K562 (cell line): ENCODE measurements around the gene KRTAP4-6. TPM values are rescaled to one million over a fixed set of nuclear protein-coding genes. Genes with fewer than 3 reads are reported as not detected.
"Not testable (repeated sequence)": the region's sequence is repeated elsewhere in the genome, so short reads cannot be mapped to it uniquely, and the experiment has no call there.

Experiments
- ATAC-seq: fragments of 200-7000 bp; cut with Tn5 transposase; 3 replicates; pipeline ENCODE4 v1.9.1; 2020; ENCODE audit warnings: moderate library complexity
- BruUV-seq: library from RNA; stranded (reverse); fragments of 400-500 nt; replicated peaks from 2 replicates; lab custom pipeline; 2021; lab: Mats Ljungman, UMichigan
- CTCF ChIA-PET: fragments of 300-600 bp; formaldehyde crosslinking; extraction: SDS; loops from one replicate; lab custom pipeline; 2021; ENCODE audit warnings: low intra/inter-chr PET ratio; lab: Yijun Ruan, JAX
- POLR2A ChIA-PET: fragments of 300-600, 350-650 bp; sonication (Branson Sonifier 250); formaldehyde crosslinking; extraction: SDS; loops from one replicate; lab custom pipeline; 2021; ENCODE audit warnings: antibody characterized with exemption, inconsistent platforms; lab: Yijun Ruan, JAX
- DNase-seq, 4 experiments: peaks; one replicate each; pipeline versions ENCODE4 v3.0.0 to v3.0.0-alpha.2; 2011 to 2018; ENCODE audit warnings: low spot score in 3 of 4, mixed read lengths in 3 of 4; ENCODE audit errors: extremely low read depth in 1 of 4
- FAIRE-seq: peaks from 2 replicates; lab custom pipeline; 2011; peaks lifted over from hg19 to GRCh38; lab: Jason Lieb, UNC
- H2AFZ ChIP-seq: 2 replicates; pipeline ENCODE4 v1.6.0; 2011; ENCODE audit warnings: low read depth, low read length, control low read depth, inconsistent platforms
- H3K27ac ChIP-seq: fragments of 200-600 bp; 3 replicates; pipeline ENCODE4 v1.8.0; 2011; ENCODE audit warnings: low read depth, mild to moderate bottlenecking, control low read depth, inconsistent platforms, low read length, moderate library complexity, mixed read lengths; ENCODE audit errors: extremely low read depth
- H3K27me3 ChIP-seq, 2 experiments: fragments of 300-600 bp in 1 of 2; 2 replicates in 1 of 2; 3 replicates in 1 of 2; pipeline versions ENCODE4 v1.6.0 to v1.8.0; 2011; ENCODE audit warnings: inconsistent platforms in 2 of 2, low read length in 2 of 2, mild to moderate bottlenecking in 1 of 2, mixed read lengths in 1 of 2, moderate library complexity in 1 of 2; ENCODE audit not compliant: control insufficient read depth in 2 of 2, insufficient read depth in 2 of 2
- H3K36me3 ChIP-seq: fragments of 300-600 bp; 3 replicates; pipeline ENCODE4 v1.8.0; 2011; ENCODE audit warnings: mild to moderate bottlenecking, low read length, inconsistent platforms; ENCODE audit not compliant: control insufficient read depth, insufficient read depth
- H3K4me1 ChIP-seq, 2 experiments: fragments of 200-600 bp in 1 of 2; replicated peaks in 1 of 2; 2 replicates in 1 of 2; 3 replicates in 1 of 2; pipeline versions ENCODE4 v1.5.1 to v1.8.0; 2011; ENCODE audit warnings: inconsistent platforms in 2 of 2, low read length in 2 of 2, mild to moderate bottlenecking in 1 of 2, mixed read lengths in 1 of 2, moderate library complexity in 1 of 2; ENCODE audit not compliant: control insufficient read depth in 2 of 2, insufficient read depth in 2 of 2
- H3K4me2 ChIP-seq: 2 replicates; pipeline ENCODE4 v1.6.1; 2011; ENCODE audit warnings: low read length, control low read depth, inconsistent platforms, mixed read lengths; ENCODE audit not compliant: insufficient read depth
- H3K4me3 ChIP-seq: fragments of 200-600 bp; sonication (generic), shearing (Covaris generic); 2 replicates; pipeline ENCODE4 v1.5.1; 2016; ENCODE audit warnings: control low read depth, inconsistent platforms
- H3K79me2 ChIP-seq: fragments of 200-600 bp; 3 replicates; pipeline ENCODE4 v1.8.0; 2011; ENCODE audit warnings: low read length, inconsistent platforms; ENCODE audit not compliant: control insufficient read depth, insufficient read depth
- H3K9ac ChIP-seq, 2 experiments: 2 replicates each; pipeline versions ENCODE4 v1.6.0 to v1.6.1; 2011; ENCODE audit warnings: low read depth in 2 of 2, low read length in 2 of 2, control low read depth in 1 of 2, inconsistent platforms in 1 of 2, mild to moderate bottlenecking in 1 of 2, mixed read lengths in 1 of 2; ENCODE audit not compliant: insufficient read depth in 1 of 2
- H3K9me1 ChIP-seq: one replicate; pipeline ENCODE4 v1.6.0; 2011; ENCODE audit warnings: inconsistent platforms, mild to moderate bottlenecking, low read length, moderate library complexity; ENCODE audit not compliant: control insufficient read depth, insufficient read depth
- H3K9me3 ChIP-seq: replicated peaks from 2 replicates; pipeline ENCODE4 v1.5.1; 2011; ENCODE audit warnings: low read depth, low read length, inconsistent platforms; ENCODE audit not compliant: control insufficient read depth, insufficient read depth
- H4K20me1 ChIP-seq: replicated peaks from 2 replicates; pipeline ENCODE4 v1.6.1; 2011; ENCODE audit warnings: low read length, inconsistent platforms, mixed read lengths; ENCODE audit not compliant: control insufficient read depth, insufficient read depth
- HDGF ChIP-seq: fragments of 450-650 bp; IDR thresholded peaks from 2 replicates; pipeline ENCODE4 v1.6.1; 2016
- KLF1 ChIP-seq: fragments of 450-650 bp; IDR thresholded peaks from 2 replicates; pipeline ENCODE4 v1.6.1; 2016; ENCODE audit warnings: missing genetic modification characterization, missing compliant biosample characterization
- KLF10 ChIP-seq: fragments of 250-450 bp; sonication (Bioruptor Pico); IDR thresholded peaks from 2 replicates; pipeline ENCODE4 v1.6.1; 2021; ENCODE audit warnings: matching md5 sums
- YBX1 ChIP-seq: fragments of 450-650 bp; IDR thresholded peaks from 2 replicates; pipeline ENCODE4 v1.7.1; 2016; ENCODE audit warnings: mild to moderate bottlenecking
- WGBS: fragments of 100-300 bp; shearing (Covaris generic); methylation state at CpG from one replicate; pipeline ENCODE4 v1.1.6; 2016; ENCODE audit warnings: low coverage, mixed read lengths; ENCODE audit not compliant: insufficient coverage; ENCODE audit errors: missing lambda C conversion rate; 5-methylcytosine and 5-hydroxymethylcytosine counted together
- in situ Hi-C: fragments of 300-500 bp; cut with MboI; formaldehyde crosslinking; loops from 4 replicates; pipeline ENCODE4 v1.15.0; 2018; ENCODE audit warnings: inconsistent platforms, mixed read lengths
- intact Hi-C: fragments of 100-400 bp; cut with micrococcal nuclease; formaldehyde crosslinking; loops from 2 replicates; pipeline ENCODE4 v1.14.2; 2022
- polyA plus RNA-seq, 8 experiments: library from polyadenylated mRNA; depleted of rRNA in 4 of 8; stranded (reverse) in 5 of 8; unstranded in 3 of 8; fragments of >200 nt; fragmentation: Nextera tagmentation in 2 of 8; fragmentation: Illumina TruSeq in 1 of 8; extraction: Ambion mirVana in 2 of 8; extraction: Trizol in 1 of 8; gene quantifications; 2 replicates each; pipeline versions ENCODE4 v1.2.1 to v1.2.3, GENCODE V29; 2011 to 2014; ENCODE audit warnings: inconsistent platforms in 1 of 8, missing spikeins in 1 of 8
- total RNA-seq, 7 experiments: library from RNA; depleted of rRNA in 6 of 7; stranded (reverse); fragments of >200 nt in 6 of 7; fragmentation: Illumina TruSeq in 2 of 7; extraction: Trizol in 2 of 7; gene quantifications; 2 replicates each; pipeline versions ENCODE4 v1.2.1 to v1.2.3, GENCODE V29; 2011 to 2021; ENCODE audit warnings: low replicate concordance in 1 of 7

The KRTAP4-6 gene
- total and polyA plus RNA-seq, 9 of the 15 experiments (the other 6 are each of a cell fraction or from before 2014, with no cell fraction given) = not detected

DNA sequence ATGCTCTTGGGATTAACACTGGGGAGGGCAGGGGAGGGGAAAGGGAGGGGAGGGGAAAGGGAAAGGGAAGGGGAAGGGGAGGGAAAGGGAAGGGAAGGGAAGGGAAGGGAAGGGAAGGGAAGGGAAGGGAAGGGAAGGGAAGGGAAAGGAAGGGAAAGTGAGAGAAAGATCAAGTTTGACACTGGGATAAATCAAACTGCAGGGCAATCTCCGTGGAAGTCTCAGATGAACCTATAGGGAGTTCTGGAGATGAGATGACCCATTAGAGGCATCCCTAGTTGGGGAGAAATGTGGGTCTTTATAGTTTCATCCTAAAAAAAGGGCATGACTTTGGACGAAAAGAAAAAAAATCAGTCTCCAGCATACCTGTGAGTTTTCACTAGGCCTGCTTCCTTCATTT lies 18.6 kb downstream of the KRTAP4-6 start:
- intact Hi-C loops = no loop called here

DNA sequence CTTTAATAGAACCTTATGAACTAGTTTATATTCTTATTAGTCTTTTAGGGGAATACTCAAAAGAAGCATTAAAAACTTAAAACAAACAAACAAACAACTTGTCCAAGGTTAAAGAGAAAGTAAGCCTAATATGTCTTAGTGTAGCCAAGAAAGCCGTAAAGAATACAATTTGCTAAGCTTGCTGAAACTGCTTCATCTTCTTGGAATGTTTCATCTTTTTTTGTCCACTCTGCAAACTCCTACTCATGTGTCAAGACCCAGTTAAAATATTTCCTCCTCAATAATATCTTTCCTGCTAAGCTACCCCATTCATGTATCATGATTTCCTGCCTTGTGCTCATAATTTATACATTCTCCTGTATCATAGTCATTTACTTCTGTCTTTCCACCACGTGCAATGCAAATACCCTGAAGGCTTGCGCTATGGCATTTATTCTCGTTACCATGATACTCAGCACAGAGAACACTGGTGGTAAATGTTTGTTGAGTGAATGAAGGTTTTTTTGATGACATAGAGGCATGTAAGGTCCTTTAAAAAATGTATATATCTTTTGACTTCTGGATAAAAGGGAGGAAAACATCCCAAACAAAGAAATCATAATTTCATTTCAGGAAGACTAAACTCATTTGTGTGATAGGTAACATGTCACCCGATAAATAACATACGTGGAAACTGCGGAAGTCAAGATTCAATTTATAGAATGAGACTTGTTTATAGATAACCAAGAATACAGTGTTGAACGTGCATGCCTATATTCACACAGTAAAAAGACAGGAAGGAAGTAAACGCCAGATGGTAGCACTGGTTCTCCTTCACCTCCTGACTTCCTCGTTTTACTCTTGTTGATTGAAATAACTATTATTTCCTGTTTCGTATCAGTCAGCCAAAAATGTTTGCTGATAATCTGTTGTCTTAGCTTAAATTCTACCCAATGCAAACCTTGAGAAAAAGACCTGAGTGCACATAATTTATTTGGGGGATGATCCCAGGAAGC lies 20.4 kb downstream of the KRTAP4-6 start:
- CTCF ChIA-PET, intact Hi-C loops, H3K79me2 ChIP-seq, in situ Hi-C loops, H3K9ac ChIP-seq, H3K4me3 ChIP-seq, FAIRE-seq, ATAC-seq, BruUV-seq, H3K27ac ChIP-seq, H2AFZ ChIP-seq, H3K4me2 ChIP-seq, H3K4me1 ChIP-seq, H3K9me1 ChIP-seq, H3K9me3 ChIP-seq, H3K27me3 ChIP-seq, DNase-seq, H3K36me3 ChIP-seq, POLR2A ChIA-PET, H4K20me1 ChIP-seq: not testable (repeated sequence)
- 1% methylated on average over 11 of the region's 11 CpGs for WGBS

More for the DNA sequence above, 18.6 kb downstream of the KRTAP4-6 start:
- Histone ChIP-seq H3K4me1 (no peaks in the 10 kb centered on the region), H3K4me3 (no peak overlapping the region), H3K36me3 (no peaks in the 10 kb centered on the region), H3K79me2 (no peaks in the 10 kb centered on the region), H2AFZ (no peak overlapping the region), H3K9ac (no peak overlapping the region), H3K9me1 (no peaks in the 10 kb centered on the region), H3K4me2 (no peak overlapping the region), H4K20me1 (no peaks in the 10 kb centered on the region), H3K27me3 (no peaks in the 10 kb centered on the region), H3K27ac (no peak overlapping the region), H3K9me3 (no peaks in the 10 kb centered on the region)
- CTCF ChIA-PET = no interaction called here
- POLR2A ChIA-PET = no interaction called here
- TF ChIP-seq YBX1 (no peak), HDGF (no peak), KLF1 (tag) (no peak), KLF10 (no peak)
- in situ Hi-C loops = no loop called here
- BruUV-seq = no TSS peak
- FAIRE-seq = no peak
- WGBS = 0% methylated on average over 2 of the region's 2 CpGs
- ATAC-seq = no peak
- no peak for DNase-seq
